GM23338 (cell line): ENCODE data around the gene TNS3. TPM values are rescaled to one million over a fixed set of nuclear protein-coding genes. Genes with fewer than 3 reads are reported as not detected.

Source experiments
- ATAC-seq: fragments of 200-7000 bp; cut with Tn5 transposase; 3 replicates; pipeline ENCODE4 v1.9.1; 2020
- DNase-seq: peaks from one replicate; pipeline ENCODE4 v3.0.0-alpha.2; 2015; ENCODE audit warnings: low spot score
- H2AFZ ChIP-seq: fragments of 200-600 bp; sonication (generic); 2 replicates; pipeline ENCODE4 v1.8.0; 2016; ENCODE audit warnings: antibody characterized with exemption, mild to moderate bottlenecking, moderate library complexity
- H3F3A ChIP-seq: fragments of 200-600 bp; sonication (generic); replicated peaks from 2 replicates; pipeline ENCODE4 v1.8.0; 2017; ENCODE audit warnings: antibody characterized with exemption, mixed run types, low read depth
- H3K27ac ChIP-seq: fragments of 200-600 bp; sonication (generic); 2 replicates; pipeline ENCODE4 v1.6.1; 2016; ENCODE audit warnings: low read depth
- H3K27me3 ChIP-seq: fragments of 200-600 bp; sonication (generic); 2 replicates; pipeline ENCODE4 v1.8.0; 2016; ENCODE audit warnings: mild to moderate bottlenecking, mixed run types, moderate library complexity; ENCODE audit not compliant: insufficient read depth
- H3K36me3 ChIP-seq: fragments of 200-600 bp; sonication (generic); 2 replicates; pipeline ENCODE4 v1.8.0; 2016; ENCODE audit warnings: mild to moderate bottlenecking; ENCODE audit not compliant: insufficient read depth
- H3K4me1 ChIP-seq: fragments of 200-600 bp; sonication (generic); 2 replicates; pipeline ENCODE4 v1.8.0; 2016; ENCODE audit warnings: mild to moderate bottlenecking, moderate library complexity; ENCODE audit not compliant: insufficient read depth
- H3K4me2 ChIP-seq: fragments of 200-600 bp; sonication (generic); 2 replicates; pipeline ENCODE4 v1.7.1; 2017; ENCODE audit warnings: mixed run types
- H3K4me3 ChIP-seq: fragments of 200-600 bp; sonication (generic); 2 replicates; pipeline ENCODE4 v1.6.1; 2016; ENCODE audit warnings: mixed run types
- H3K79me2 ChIP-seq: fragments of 200-600 bp; sonication (generic); replicated peaks from 2 replicates; pipeline ENCODE4 v1.8.0; 2017; ENCODE audit warnings: mild to moderate bottlenecking; ENCODE audit not compliant: insufficient read depth
- H3K9me2 ChIP-seq: fragments of 200-600 bp; sonication (generic); 2 replicates; pipeline ENCODE4 v1.8.0; 2017; ENCODE audit not compliant: insufficient read depth
- H4K20me1 ChIP-seq: fragments of 200-600 bp; sonication (generic); replicated peaks from 2 replicates; pipeline ENCODE4 v1.8.0; 2017; ENCODE audit warnings: mild to moderate bottlenecking; ENCODE audit not compliant: insufficient read depth
- H3K27ac Mint-ChIP-seq: 2 replicates; pipeline ENCODE4 v1.8.0; 2020; ENCODE audit warnings: inconsistent platforms, mild to moderate bottlenecking, moderate library complexity, mixed read lengths
- H3K27me3 Mint-ChIP-seq: 3 replicates; pipeline ENCODE4 v1.8.0; 2022; ENCODE audit warnings: low read depth, mild to moderate bottlenecking, moderate library complexity, mixed read lengths, inconsistent platforms; ENCODE audit not compliant: insufficient read depth, poor library complexity
- H3K36me3 Mint-ChIP-seq: 3 replicates; pipeline ENCODE4 v1.8.0; 2021; ENCODE audit warnings: low read depth, mild to moderate bottlenecking, inconsistent platforms, moderate library complexity, mixed read lengths
- H3K4me1 Mint-ChIP-seq: 3 replicates; pipeline ENCODE4 v1.8.0; 2020; ENCODE audit warnings: mild to moderate bottlenecking, inconsistent platforms, mixed read lengths
- H3K4me3 Mint-ChIP-seq: 3 replicates; pipeline ENCODE4 v1.8.0; 2021; ENCODE audit warnings: moderate library complexity, mild to moderate bottlenecking, inconsistent platforms, mixed read lengths
- H3K9me3 Mint-ChIP-seq: 3 replicates; pipeline ENCODE4 v1.8.0; 2020; ENCODE audit warnings: moderate library complexity, mild to moderate bottlenecking, inconsistent platforms, mixed read lengths
- CREB1 ChIP-seq: fragments of 250-450 bp; sonication (Bioruptor Pico); IDR thresholded peaks from 2 replicates; pipeline ENCODE4 v1.5.0; 2020; ENCODE audit warnings: low read depth, mild to moderate bottlenecking, moderate library complexity
- EZH2 ChIP-seq: fragments of 200-600 bp; sonication (generic); IDR thresholded peaks from one replicate; pipeline ENCODE4 v1.8.0; 2017; ENCODE audit warnings: antibody characterized with exemption, mild to moderate bottlenecking, low read depth; ENCODE audit not compliant: unreplicated experiment
- EZH2phosphoT487 ChIP-seq: fragments of 200-600 bp; sonication (generic); IDR thresholded peaks from one replicate; pipeline ENCODE4 v1.8.1; 2018; ENCODE audit warnings: antibody characterized with exemption; ENCODE audit not compliant: unreplicated experiment
- JUNB ChIP-seq: IDR thresholded peaks from one replicate; pipeline ENCODE4 v1.6.1; 2016; ENCODE audit warnings: antibody characterized with exemption; ENCODE audit not compliant: unreplicated experiment
- POLR2AphosphoS5 ChIP-seq: IDR thresholded peaks from 2 replicates; pipeline ENCODE4 v1.6.1; 2016; ENCODE audit warnings: antibody characterized with exemption, low read depth
- REST ChIP-seq: IDR thresholded peaks from one replicate; pipeline ENCODE4 v1.6.1; 2018; ENCODE audit warnings: antibody characterized with exemption; ENCODE audit not compliant: unreplicated experiment
- STAT1 ChIP-seq: IDR thresholded peaks from one replicate; pipeline ENCODE4 v1.6.1; 2016; ENCODE audit warnings: antibody characterized with exemption; ENCODE audit not compliant: unreplicated experiment
- ZNF331 ChIP-seq: fragments of 250-450 bp; sonication (Bioruptor Pico); IDR thresholded peaks from 2 replicates; pipeline ENCODE4 v1.5.0; 2020; ENCODE audit warnings: low read depth, mild to moderate bottlenecking, moderate library complexity
- polyA plus RNA-seq: library from polyadenylated mRNA; unstranded; fragments of >200 nt; fragmentation: Nextera tagmentation; extraction: Ambion mirVana; gene quantifications from 2 replicates; pipeline ENCODE4 v1.2.1, GENCODE V29; 2016
- total RNA-seq: library from RNA; depleted of rRNA; stranded (reverse); fragments of >200 nt; shearing (Covaris generic); gene quantifications from 2 replicates; pipeline ENCODE4 v1.2.3, GENCODE V29; 2014

Gene TNS3
- total and polyA plus RNA-seq, 2 experiments from 2014 or later, result 6.2 to 28.7 TPM

- no peak overlapping the region for H3K4me3 Mint-ChIP-seq
- H3K4me1 Mint-ChIP-seq, result peaks cover 53% of the 10 kb centered on the region
- H3K27ac ChIP-seq, result no peak overlapping the region
These were observed 2.5 kb downstream of the TNS3 start for GRCh38 chr7:47579458-47579857.

GRCh38 chr7:47578579-47579270, 3.2 kb downstream of the TNS3 start:
- H3K27me3 ChIP-seq, result peaks cover 15% of the 10 kb centered on the region
- H2AFZ ChIP-seq, result no peak overlapping the region
- H3K79me2 ChIP-seq, result peaks cover 65% of the 10 kb centered on the region
- no peak overlapping the region for H3K4me2 ChIP-seq
- no peaks in the 10 kb centered on the region for H4K20me1 ChIP-seq
- DNase-seq (no peak), ATAC-seq (no peak)
- peaks cover 4% of the 10 kb centered on the region; the same call in 1 of the 2 replicates for H3F3A ChIP-seq
- no peaks in the 10 kb centered on the region for H3K9me3 Mint-ChIP-seq
- no peak overlapping the region for H3K4me3 Mint-ChIP-seq
- H3K9me2 ChIP-seq, result no peaks in the 10 kb centered on the region
- peaks cover 60% of the 10 kb centered on the region for H3K4me1 Mint-ChIP-seq
- H3K36me3 ChIP-seq, result no peaks in the 10 kb centered on the region
- peaks cover 40% of the 10 kb centered on the region for H3K27me3 Mint-ChIP-seq
- no peak overlapping the region for H3K27ac Mint-ChIP-seq
- H3K4me3 ChIP-seq, result no peak overlapping the region
- peaks cover 55% of the 10 kb centered on the region for H3K4me1 ChIP-seq
- peaks cover 12% of the 10 kb centered on the region for H3K36me3 Mint-ChIP-seq
- H3K27ac ChIP-seq, result no peak overlapping the region
- TF ChIP-seq JUNB (no peak), CREB1 (CRISPR knock-in tag) (no peak), EZH2phosphoT487 (no peak), POLR2AphosphoS5 (no peak), STAT1 (no peak), ZNF331 (CRISPR knock-in tag) (no peak), REST (no peak), EZH2 (no peak)

More at GRCh38 chr7:47579458-47579857, 2.5 kb downstream of the TNS3 start:
- H3K4me1 ChIP-seq, result peaks cover 48% of the 10 kb centered on the region
- H3K27me3 ChIP-seq, result peaks cover 20% of the 10 kb centered on the region
- H3K36me3 Mint-ChIP-seq, result peaks cover 12% of the 10 kb centered on the region
- no peak for ATAC-seq
- TF ChIP-seq CREB1 (CRISPR knock-in tag), result no peak
- no peak for TF ChIP-seq STAT1
- TF ChIP-seq REST, result no peak
- H3K27me3 Mint-ChIP-seq, result peaks cover 37% of the 10 kb centered on the region
- no peaks in the 10 kb centered on the region for H4K20me1 ChIP-seq
- peak overlapping the region; percentile 78; the same call in 1 of the 2 replicates for H3K4me3 ChIP-seq
- no peak for DNase-seq
- H3K9me3 Mint-ChIP-seq, result no peaks in the 10 kb centered on the region
- no peak overlapping the region for H2AFZ ChIP-seq
- no peak overlapping the region for H3K27ac Mint-ChIP-seq
- peaks cover 57% of the 10 kb centered on the region for H3K79me2 ChIP-seq
- H3K4me2 ChIP-seq, result peak overlapping the region; percentile 89
- no peaks in the 10 kb centered on the region for H3K9me2 ChIP-seq
- no peaks in the 10 kb centered on the region for H3K36me3 ChIP-seq
- peaks cover 4% of the 10 kb centered on the region; the same call in 1 of the 2 replicates for H3F3A ChIP-seq
